Stomach (tissue), 9 donors: ENCODE measurements around the gene FAM124A. TPM values are rescaled to one million over a fixed set of nuclear protein-coding genes. Genes with fewer than 3 reads are reported as not detected.

ENCODE experiments used
- DNase-seq, 2 donors: peaks; one replicate each; pipeline versions ENCODE4 v3.0.0 to v3.0.0-alpha.2; 2013 to 2019
- H3K27ac ChIP-seq, 5 donors: fragments of 200-600 bp in 4 of 5; sonication (generic) in 4 of 5; one replicate each; pipeline ENCODE4 v1.5.1; 2013 to 2019; ENCODE audit warnings: mild to moderate bottlenecking in 1 of 5, moderate library complexity in 1 of 5
- H3K27me3 ChIP-seq, 3 donors: fragments of 200-600 bp; sonication (generic); one replicate each; pipeline ENCODE4 v1.5.1; 2017 to 2019; ENCODE audit warnings: mixed run types in 1 of 3
- H3K36me3 ChIP-seq, 4 donors: fragments of 200-600 bp; sonication (generic); 1 replicate in 3 of 4; 2 replicates in 1 of 4; pipeline ENCODE4 v1.5.1; 2016 to 2019
- H3K4me1 ChIP-seq, 4 donors: fragments of 200-600 bp; sonication (generic); one replicate each; pipeline ENCODE4 v1.5.1; 2016 to 2019
- H3K4me3 ChIP-seq, 4 donors: fragments of 200-600 bp; sonication (generic) in 3 of 4; one replicate each; pipeline ENCODE4 v1.5.1; 2016 to 2019; ENCODE audit warnings: mild to moderate bottlenecking in 1 of 4
- H3K9me3 ChIP-seq, 4 donors: fragments of 200-600 bp; sonication (generic); one replicate each; pipeline ENCODE4 v1.5.1; 2016 to 2019
- CTCF ChIP-seq, 7 experiments: fragments of 450-650 bp in 4 of 7; fragments of 200-600 bp in 3 of 7; sonication (generic) in 3 of 7; IDR thresholded peaks; one replicate each; pipeline ENCODE4 v1.5.1; 2016 to 2019; ENCODE audit warnings: antibody characterized with exemption in 7 of 7, control low read depth in 2 of 7, mild to moderate bottlenecking in 1 of 7
- EP300 ChIP-seq: sonication (generic); formaldehyde crosslinking; IDR thresholded peaks from one replicate; pipeline ENCODE4 v1.6.1; 2017; ENCODE audit warnings: antibody characterized with exemption
- POLR2A ChIP-seq, 4 donors: fragments of 450-650 bp; IDR thresholded peaks; one replicate each; pipeline ENCODE4 v1.6.1; 2016; ENCODE audit warnings: antibody characterized with exemption in 4 of 4, control low read depth in 2 of 4, mild to moderate bottlenecking in 1 of 4, moderate library complexity in 1 of 4
- POLR2AphosphoS5 ChIP-seq, 3 donors: sonication (generic); formaldehyde crosslinking; IDR thresholded peaks; one replicate each; pipeline ENCODE4 v1.6.1; 2016; ENCODE audit warnings: antibody characterized with exemption in 3 of 3
- WGBS, 5 donors: extraction: QIAGEN DNeasy Blood & Tissue Kit in 3 of 5; methylation state at CpG; one replicate each; pipeline versions ENCODE4 v1.1.5 to v1.1.7; 2013 to 2018; 5-methylcytosine and 5-hydroxymethylcytosine counted together
- intact Hi-C: fragments of 100-400 bp; cut with DNase I; formaldehyde crosslinking; loops from one replicate; pipeline ENCODE4 v1.15.1; 2023; ENCODE audit warnings: low total_unique reads
- polyA plus RNA-seq, 3 donors: library from polyadenylated mRNA; stranded (reverse); fragments of 200-250 nt; gene quantifications; one replicate each; pipeline ENCODE4 v1.2.3, GENCODE V29; 2013
- total RNA-seq, 5 donors: library from RNA; depleted of rRNA; stranded (reverse); fragments of >200 nt; gene quantifications; one replicate each; pipeline versions ENCODE4 v1.1.0 to v1.2.3, GENCODE V29; 2014 to 2016
- donor health status: healthy with polysubstance abuse.
- donor health status: Bipolar disorder and iron deficiency.
- donor health status: healthy.

FAM124A gene
- total and polyA plus RNA-seq, 8 donors: 0.46 to 21.0 (median 2.6) TPM

DNA sequence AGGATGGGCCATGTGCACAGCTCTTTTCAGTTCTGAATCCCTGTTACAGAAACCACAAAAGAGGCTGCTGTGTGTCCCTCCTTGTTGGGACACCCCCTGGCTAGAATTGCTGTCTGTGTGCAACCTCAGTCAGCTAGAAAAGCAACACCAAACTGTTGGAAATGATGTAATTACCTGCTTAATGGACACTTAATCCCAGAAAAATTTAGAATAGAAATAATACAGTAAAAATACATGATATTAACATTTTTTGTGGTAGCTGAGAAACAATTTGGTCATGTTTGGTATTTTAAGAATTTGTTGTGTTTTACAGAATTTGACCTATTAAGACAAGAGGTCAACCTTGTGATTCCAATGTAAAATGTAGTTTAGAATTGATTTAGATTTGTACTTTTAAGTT lies 46.8 kb downstream of the FAM124A start:
- H3K4me3 ChIP-seq: no peak overlapping the region
- no peaks in the 10 kb centered on the region for H3K36me3 ChIP-seq
- no peak for DNase-seq
- H3K27ac ChIP-seq: no peak overlapping the region
- no peaks in the 10 kb centered on the region for H3K27me3 ChIP-seq
- H3K4me1 ChIP-seq: peaks cover 0 to 6% (median 0%) of the 10 kb centered on the region in 4 donors
- no peak for TF ChIP-seq POLR2AphosphoS5 (IDR thresholded peaks at IDR 0.05)
- TF ChIP-seq EP300: no peak
- no peak for TF ChIP-seq POLR2A (IDR thresholded peaks at IDR 0.05)
- TF ChIP-seq CTCF (IDR thresholded peaks at IDR 0.05): no peak
- intact Hi-C loops: no loop called here
- H3K9me3 ChIP-seq: no peaks in the 10 kb centered on the region

DNA sequence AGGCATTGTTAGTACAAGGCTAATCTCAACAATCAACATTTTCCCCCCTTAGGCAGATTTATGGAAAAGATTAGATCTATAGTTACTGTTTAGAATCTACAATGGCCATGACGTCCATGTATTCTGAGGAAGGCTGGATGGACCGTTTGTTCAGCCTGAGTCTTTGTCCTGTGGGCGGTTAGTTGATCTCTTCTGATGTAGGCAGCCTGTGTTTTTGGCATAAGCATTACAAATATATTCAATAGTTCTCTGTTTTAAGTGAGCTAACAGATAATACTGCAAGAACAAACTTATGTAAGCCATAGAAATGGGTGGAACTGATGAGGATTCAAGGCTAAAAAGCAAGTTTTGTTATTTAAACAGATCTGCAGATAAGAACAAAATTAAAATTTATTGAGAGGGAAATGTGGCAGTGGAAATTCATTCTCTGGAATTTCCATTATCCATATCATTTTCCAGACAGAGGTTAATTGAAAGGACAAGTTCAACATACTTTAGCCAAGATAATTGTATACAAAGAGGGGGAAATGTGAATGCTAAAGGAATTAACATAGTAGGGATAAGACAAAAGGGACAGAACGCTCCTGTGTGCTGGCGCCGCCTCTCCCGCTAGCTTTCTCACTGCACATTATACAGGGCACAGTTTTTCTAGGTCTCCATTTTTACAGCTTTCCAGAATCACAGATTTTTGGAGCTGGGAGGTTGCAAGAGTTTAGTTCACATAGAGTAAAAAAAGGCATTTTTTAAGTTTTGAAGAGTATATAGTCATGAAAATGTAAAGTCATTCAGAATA lies 48.6 kb downstream of the FAM124A start:
- H3K36me3 ChIP-seq: no peaks in the 10 kb centered on the region
- H3K9me3 ChIP-seq: no peaks in the 10 kb centered on the region
- H3K4me3 ChIP-seq: no peak overlapping the region
- peaks cover 0 to 9% (median 0%) of the 10 kb centered on the region in 4 donors for H3K4me1 ChIP-seq
- intact Hi-C loops: no loop called here
- TF ChIP-seq POLR2A (IDR thresholded peaks at IDR 0.05): no peak
- WGBS, 5 donors: 75 to 83% (median 79%) methylated on average over 7 of the region's 7 CpGs
- H3K27ac ChIP-seq: no peak overlapping the region
- no peak for DNase-seq
- H3K27me3 ChIP-seq: no peaks in the 10 kb centered on the region

DNA sequence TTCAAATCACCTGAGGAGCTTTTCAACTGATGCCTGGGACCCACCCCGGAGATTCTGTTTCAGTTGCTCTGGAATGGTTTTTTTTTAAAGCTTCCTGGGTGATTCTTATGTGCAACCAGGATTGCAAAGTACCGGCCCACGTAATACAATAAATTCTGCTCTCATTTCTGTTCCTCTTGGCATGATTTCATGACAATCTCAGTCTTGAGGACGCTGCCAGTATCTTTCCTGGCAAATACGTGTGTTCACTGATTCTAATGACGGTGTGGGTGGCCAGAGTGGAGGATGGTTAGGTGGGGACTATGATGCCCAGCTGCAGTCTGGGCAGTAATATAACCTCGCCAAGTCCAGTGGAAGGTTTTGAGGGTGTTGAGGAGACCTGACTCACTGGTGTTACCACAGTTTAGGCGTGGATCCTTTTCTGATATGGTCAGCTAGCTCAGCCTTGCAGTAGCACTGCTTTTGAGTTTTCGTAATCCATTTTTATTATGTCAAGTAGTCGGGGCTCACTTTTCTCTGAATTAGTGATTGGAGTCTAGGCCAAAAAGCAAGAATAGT lies 49.4 kb downstream of the FAM124A start:
- H3K4me3 ChIP-seq: no peak overlapping the region
- H3K9me3 ChIP-seq: no peaks in the 10 kb centered on the region
- DNase-seq: no peak
- TF ChIP-seq POLR2AphosphoS5 (IDR thresholded peaks at IDR 0.05) (no peak), POLR2A (IDR thresholded peaks at IDR 0.05) (no peak), EP300 (no peak), CTCF (IDR thresholded peaks at IDR 0.05) (no peak)
- intact Hi-C loops: no loop called here
- peaks cover 0 to 9% (median 0%) of the 10 kb centered on the region in 4 donors for H3K4me1 ChIP-seq
- no peaks in the 10 kb centered on the region for H3K27me3 ChIP-seq
- no peak overlapping the region for H3K27ac ChIP-seq
- no peaks in the 10 kb centered on the region for H3K36me3 ChIP-seq
- 80 to 90% (median 86%) methylated on average over 10 of the region's 10 CpGs for WGBS, 5 donors

DNA sequence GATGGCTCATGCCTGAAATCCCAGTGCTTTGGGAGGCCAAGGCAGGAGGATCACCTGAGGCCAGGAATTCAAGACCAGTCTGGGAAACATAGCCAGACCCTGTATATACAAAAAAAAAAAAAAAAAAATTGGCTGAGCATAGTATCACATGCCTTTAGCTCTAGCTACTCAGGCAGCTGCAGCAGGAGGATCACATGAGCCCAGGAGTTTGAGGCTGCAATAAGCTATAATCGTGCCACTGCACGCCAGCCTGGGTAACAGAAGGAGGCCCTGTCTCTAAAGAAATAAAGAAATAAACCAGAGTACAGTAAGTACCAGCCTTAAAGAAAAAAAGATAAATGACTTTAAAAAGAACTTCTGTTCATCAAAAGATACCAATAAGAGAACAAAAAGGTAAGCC lies 52.9 kb downstream of the FAM124A start:
- Histone ChIP-seq H3K27me3 (no peaks in the 10 kb centered on the region), H3K9me3 (no peaks in the 10 kb centered on the region), H3K4me1 (peaks cover 0 to 8% (median 0%) of the 10 kb centered on the region in 4 donors), H3K36me3 (no peaks in the 10 kb centered on the region), H3K4me3 (no peak overlapping the region), H3K27ac (no peak overlapping the region)
- DNase-seq: no peak
- intact Hi-C loops: no loop called here
- TF ChIP-seq POLR2A (IDR thresholded peaks at IDR 0.05) (no peak), POLR2AphosphoS5 (IDR thresholded peaks at IDR 0.05) (no peak), EP300 (no peak)
- WGBS, 5 donors: 71 to 97% (median 87%) methylated on average over 2 of the region's 2 CpGs

DNA sequence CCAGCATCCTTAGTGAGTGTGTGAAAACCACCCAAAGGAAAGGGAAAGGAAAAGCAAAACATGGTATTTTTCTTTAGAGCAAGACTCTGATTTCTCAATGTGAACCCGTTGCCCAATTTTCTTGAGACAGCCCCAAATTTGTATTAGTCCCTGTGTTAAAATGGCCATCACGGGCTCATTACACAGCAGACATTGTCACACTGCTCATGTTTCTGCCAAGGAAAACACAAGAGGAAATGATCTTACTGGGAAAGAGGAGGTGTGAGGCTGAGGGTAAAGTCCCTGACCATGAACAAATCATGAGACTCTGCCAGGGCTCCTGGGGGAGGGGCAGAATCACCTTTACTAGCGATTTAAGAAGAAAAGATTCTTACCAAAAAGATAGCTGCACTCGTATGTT lies 54.4 kb downstream of the FAM124A start:
- WGBS, 5 donors: 41 to 60% (median 49%) methylated on average over 4 of the region's 4 CpGs
- no peak for DNase-seq
- H3K4me3 ChIP-seq: no peak overlapping the region
- no peak for TF ChIP-seq POLR2AphosphoS5 (IDR thresholded peaks at IDR 0.05)
- TF ChIP-seq EP300: no peak
- no peak for TF ChIP-seq POLR2A (IDR thresholded peaks at IDR 0.05)
- TF ChIP-seq CTCF (IDR thresholded peaks at IDR 0.05): no peak
- peaks cover 0 to 7% (median 3%) of the 10 kb centered on the region in 4 donors for H3K36me3 ChIP-seq
- intact Hi-C loops: no loop called here
- no peak overlapping the region for H3K27ac ChIP-seq
- no peaks in the 10 kb centered on the region for H3K9me3 ChIP-seq
- peaks cover 0 to 8% (median 0%) of the 10 kb centered on the region in 4 donors for H3K4me1 ChIP-seq
- no peaks in the 10 kb centered on the region for H3K27me3 ChIP-seq
